HCT116 (cell line): ENCODE results near the gene WASL. TPM values are rescaled to one million over a fixed set of nuclear protein-coding genes. Genes with fewer than 3 reads are reported as not detected.

Experiments
- ATAC-seq: fragments of 200-7000 bp; cut with Tn5 transposase; 2 replicates; pipeline ENCODE4 v1.9.1; 2020; ENCODE audit warnings: mild to moderate bottlenecking, moderate library complexity
- BruUV-seq: library from RNA; stranded (reverse); fragments of 400-500 nt; replicated peaks from 2 replicates; lab custom pipeline; 2021; lab: Mats Ljungman, UMichigan
- CTCF ChIA-PET: fragments of 300-600 bp; sonication (Branson Sonifier 250); formaldehyde crosslinking; loops from one replicate; lab custom pipeline; 2021; ENCODE audit warnings: antibody characterized with exemption; lab: Charles Lee
- POLR2A ChIA-PET: fragments of 300-600, 350-600 bp; sonication (Branson Sonifier 250); formaldehyde crosslinking; loops from one replicate; lab custom pipeline; 2021; ENCODE audit warnings: antibody characterized with exemption; lab: Charles Lee
- RAD21 ChIA-PET, 2 experiments: fragments of 300-600 bp; sonication (Branson Sonifier 250); formaldehyde crosslinking; loops; one replicate each; lab custom pipeline; 2023; ENCODE audit warnings: low total read pairs in 2 of 2; ENCODE audit not compliant: uncharacterized antibody in 2 of 2, unreplicated experiment in 2 of 2, low non-redundant PET in 1 of 2; lab: Charles Lee
- DNase-seq: peaks from one replicate; pipeline ENCODE4 v3.0.0-alpha.2; 2010; ENCODE audit warnings: low read depth, low spot score
- H2AFZ ChIP-seq: fragments of 200-600 bp; shearing (Covaris generic), sonication (generic); 2 replicates; pipeline ENCODE4 v1.6.1; 2017; ENCODE audit warnings: low read depth, mixed run types, mixed read lengths, antibody characterized with exemption, low read length; ENCODE audit not compliant: poor library complexity, severe bottlenecking
- H3K27ac ChIP-seq: 2 replicates; pipeline ENCODE4 v1.5.1; 2012; ENCODE audit warnings: low read depth, low read length
- H3K27me3 ChIP-seq: fragments of 200-600 bp; sonication (generic); 2 replicates; pipeline ENCODE4 v1.6.1; 2016; ENCODE audit warnings: mixed run types, low read length, mixed read lengths; ENCODE audit not compliant: insufficient read depth
- H3K36me3 ChIP-seq, 2 experiments: fragments of 200-500 bp in 1 of 2; fragments of 200-600 bp in 1 of 2; sonication (Bioruptor generic) in 1 of 2; sonication (generic) in 1 of 2; 2 replicates each; pipeline versions ENCODE4 v1.5.1 to v1.6.1; 2014 to 2016; ENCODE audit warnings: low read length in 2 of 2, inconsistent platforms in 1 of 2, mixed read lengths in 1 of 2, mixed run types in 1 of 2; ENCODE audit not compliant: insufficient read depth in 2 of 2, control insufficient read depth in 1 of 2
- H3K4me1 ChIP-seq, 2 experiments: fragments of 200-600 bp in 1 of 2; sonication (generic) in 1 of 2; 2 replicates each; pipeline versions ENCODE4 v1.5.1 to v1.6.1; 2012 to 2017; ENCODE audit warnings: low read length in 2 of 2, inconsistent platforms in 1 of 2, mild to moderate bottlenecking in 1 of 2, mixed read lengths in 1 of 2, mixed run types in 1 of 2, moderate library complexity in 1 of 2; ENCODE audit not compliant: insufficient read depth in 2 of 2, control insufficient read depth in 1 of 2
- H3K4me2 ChIP-seq: fragments of 200-600 bp; sonication (generic); 2 replicates; pipeline ENCODE4 v1.6.1; 2017; ENCODE audit warnings: mixed run types, low read length, mixed read lengths
- H3K4me3 ChIP-seq, 2 experiments: fragments of 200-600 bp in 1 of 2; sonication (generic) in 1 of 2; replicated peaks in 1 of 2; 2 replicates each; pipeline ENCODE4 v1.5.1; 2011 to 2016; ENCODE audit warnings: low read length in 2 of 2, control low read depth in 1 of 2, low read depth in 1 of 2, mild to moderate bottlenecking in 1 of 2, mixed read lengths in 1 of 2, mixed run types in 1 of 2
- H3K79me2 ChIP-seq: fragments of 200-600 bp; sonication (generic); 2 replicates; pipeline ENCODE4 v1.6.1; 2017; ENCODE audit warnings: mild to moderate bottlenecking, mixed run types, low read length, moderate library complexity, mixed read lengths; ENCODE audit not compliant: insufficient read depth
- H3K9ac ChIP-seq: fragments of 200-600 bp; sonication (generic); 2 replicates; pipeline ENCODE4 v1.6.1; 2016; ENCODE audit warnings: low read length, mixed read lengths
- H3K9me2 ChIP-seq: fragments of 200-600 bp; sonication (generic), shearing (Covaris generic); 2 replicates; pipeline ENCODE4 v1.6.1; 2017; ENCODE audit warnings: mixed run types, mild to moderate bottlenecking, moderate library complexity; ENCODE audit not compliant: insufficient read depth
- H3K9me3 ChIP-seq, 2 experiments: fragments of 200-500 bp in 1 of 2; fragments of 200-600 bp in 1 of 2; sonication (Bioruptor generic) in 1 of 2; sonication (generic) in 1 of 2; 2 replicates each; pipeline ENCODE4 v1.6.1; 2014 to 2017; ENCODE audit warnings: low read length in 2 of 2, mixed read lengths in 2 of 2, inconsistent platforms in 1 of 2, low read depth in 1 of 2, mild to moderate bottlenecking in 1 of 2, mixed run types in 1 of 2, moderate library complexity in 1 of 2; ENCODE audit not compliant: control insufficient read depth in 1 of 2, insufficient read depth in 1 of 2
- H4K20me1 ChIP-seq: fragments of 200-600 bp; sonication (generic), shearing (Covaris generic); 2 replicates; pipeline ENCODE4 v1.6.1; 2017; ENCODE audit warnings: mixed run types, mild to moderate bottlenecking, moderate library complexity; ENCODE audit not compliant: insufficient read depth
- ATF3 ChIP-seq: IDR thresholded peaks from 2 replicates; pipeline ENCODE4 v1.6.1; 2012
- CBX3 ChIP-seq: IDR thresholded peaks from 2 replicates; pipeline ENCODE4 v1.6.1; 2012; ENCODE audit warnings: low read depth
- CEBPB ChIP-seq: IDR thresholded peaks from 2 replicates; pipeline ENCODE4 v1.6.1; 2012; ENCODE audit warnings: low read depth
- ELF1 ChIP-seq: IDR thresholded peaks from 2 replicates; pipeline ENCODE4 v1.6.1; 2012; ENCODE audit warnings: low read depth, borderline replicate concordance
- EZH2phosphoT487 ChIP-seq: fragments of 200-600 bp; IDR thresholded peaks from 2 replicates; pipeline ENCODE4 v1.6.1; 2018; ENCODE audit warnings: antibody characterized with exemption, borderline replicate concordance
- JUND ChIP-seq: IDR thresholded peaks from 2 replicates; pipeline ENCODE4 v1.6.1; 2012
- RAD21 ChIP-seq: IDR thresholded peaks from 2 replicates; pipeline ENCODE4 v1.6.1; 2012; ENCODE audit warnings: low read depth, mild to moderate bottlenecking
- REST ChIP-seq: IDR thresholded peaks from 2 replicates; pipeline ENCODE4 v1.6.1; 2012; ENCODE audit warnings: low read depth
- SRF ChIP-seq: IDR thresholded peaks from 2 replicates; pipeline ENCODE4 v1.6.1; 2012; ENCODE audit warnings: low read depth
- TCF7L2 ChIP-seq: IDR thresholded peaks from 2 replicates; pipeline ENCODE4 v1.7.0; 2011; ENCODE audit warnings: borderline replicate concordance, inconsistent platforms; ENCODE audit not compliant: insufficient read depth, insufficient read length; ENCODE audit errors: extremely low read depth
- YY1 ChIP-seq: IDR thresholded peaks from 2 replicates; pipeline ENCODE4 v1.6.1; 2011; ENCODE audit warnings: low read length, low read depth, moderate library complexity, mild to moderate bottlenecking; ENCODE audit not compliant: insufficient replicate concordance; ENCODE audit errors: extremely low read depth
- ZFX ChIP-seq: fragments of 450-650 bp; IDR thresholded peaks from 2 replicates; pipeline ENCODE4 v1.6.1; 2017
- ZNF274 ChIP-seq: fragments of 200-500 bp; sonication (Bioruptor generic); IDR thresholded peaks from 2 replicates; pipeline ENCODE4 v1.6.1; 2014; ENCODE audit warnings: mild to moderate bottlenecking, low read depth, low read length, inconsistent platforms
- intact Hi-C: fragments of 100-400 bp; cut with micrococcal nuclease; formaldehyde crosslinking; loops from 2 replicates; pipeline ENCODE4 v1.10.0; 2022
- total RNA-seq: library from RNA; stranded (reverse); gene quantifications from one replicate; pipeline ENCODE4 v1.2.1, GENCODE V29; 2021; ENCODE audit not compliant: unreplicated experiment

Gene WASL
- total RNA-seq, 1 experiment from 2014 or later: 26.2 TPM

GRCh38 chr7:123710683-123711082, 38.1 kb downstream of the WASL start:
- H3K4me3 ChIP-seq: no peak overlapping the region
- H3K27ac ChIP-seq: no peak overlapping the region
- H3K36me3 ChIP-seq: peaks cover 0 to 7% of the 10 kb centered on the region in 2 experiments; a peak in 2 of 4 replicates
- H3K4me2 ChIP-seq: no peak overlapping the region
- no peak for DNase-seq
- CTCF ChIA-PET: no interaction called here
- H4K20me1 ChIP-seq: no peaks in the 10 kb centered on the region
- RAD21 ChIA-PET: no interaction called here
- no peaks in the 10 kb centered on the region for H3K9me3 ChIP-seq
- TF ChIP-seq ZNF274 (no peak), RAD21 (no peak), CBX3 (no peak), JUND (no peak), REST (no peak), EZH2phosphoT487 (no peak)
- TF ChIP-seq, all 23 proteins: peak for 0
- peaks cover 43% of the 10 kb centered on the region for H3K79me2 ChIP-seq
- H3K4me1 ChIP-seq: peaks cover 0 to 8% of the 10 kb centered on the region in 2 experiments; a peak in 2 of 4 replicates
- no peaks in the 10 kb centered on the region for H3K27me3 ChIP-seq
- H3K9ac ChIP-seq: no peak overlapping the region
- H3K9me2 ChIP-seq: no peaks in the 10 kb centered on the region
- intact Hi-C loops: no loop called here
- H2AFZ ChIP-seq: no peak overlapping the region
- BruUV-seq: no TSS peak
- POLR2A ChIA-PET: no interaction called here
- no peak for ATAC-seq

GRCh38 chr7:123709525-123709924, 39.3 kb downstream of the WASL start:
- POLR2A ChIA-PET: no interaction called here
- Histone ChIP-seq H3K9me3 (no peaks in the 10 kb centered on the region), H2AFZ (no peak overlapping the region), H3K27me3 (no peaks in the 10 kb centered on the region), H3K27ac (no peak overlapping the region), H3K9me2 (no peaks in the 10 kb centered on the region), H4K20me1 (no peaks in the 10 kb centered on the region), H3K4me1 (no peaks in the 10 kb centered on the region), H3K36me3 (peaks cover 0 to 7% of the 10 kb centered on the region in 2 experiments; a peak in 3 of 4 replicates), H3K4me3 (no peak overlapping the region), H3K9ac (no peak overlapping the region), H3K79me2 (peaks cover 37% of the 10 kb centered on the region), H3K4me2 (no peak overlapping the region)
- CTCF ChIA-PET: no interaction called here
- no TSS peak for BruUV-seq
- DNase-seq: no peak
- RAD21 ChIA-PET: no interaction called here
- ATAC-seq: no peak
- intact Hi-C loops: no loop called here
- TF ChIP-seq RAD21 (no peak), TCF7L2 (no peak), REST (no peak), YY1 (no peak), CEBPB (no peak), ELF1 (no peak), ZFX (no peak), ATF3 (no peak), SRF (no peak), CBX3 (no peak)
